Mucosa of rectum (tissue), 2 donors: ENCODE results near the gene ARHGAP10.

ENCODE experiments used
- H3K27ac ChIP-seq, 2 donors: one replicate each; pipeline ENCODE4 v1.7.0; 2013; ENCODE audit warnings: inconsistent platforms in 2 of 2, low read depth in 2 of 2, low read length in 2 of 2
- H3K27me3 ChIP-seq, 2 donors: one replicate each; pipeline ENCODE4 v1.7.0; 2013; ENCODE audit warnings: low read length in 2 of 2; ENCODE audit not compliant: control insufficient read depth in 2 of 2, insufficient read depth in 2 of 2
- H3K36me3 ChIP-seq, 2 donors: one replicate each; pipeline ENCODE4 v1.7.0; 2013; ENCODE audit warnings: low read length in 2 of 2; ENCODE audit not compliant: control insufficient read depth in 2 of 2, insufficient read depth in 2 of 2
- H3K4me1 ChIP-seq, 2 donors: one replicate each; pipeline ENCODE4 v1.7.0; 2013; ENCODE audit warnings: low read length in 2 of 2, mild to moderate bottlenecking in 1 of 2; ENCODE audit not compliant: control insufficient read depth in 2 of 2, insufficient read depth in 2 of 2
- H3K4me3 ChIP-seq, 2 donors: one replicate each; pipeline ENCODE4 v1.7.0; 2013; ENCODE audit warnings: low read length in 2 of 2
- H3K9ac ChIP-seq, 2 donors: one replicate each; pipeline ENCODE4 v1.7.0; 2013; ENCODE audit warnings: low read length in 2 of 2, low read depth in 1 of 2, mild to moderate bottlenecking in 1 of 2
- H3K9me3 ChIP-seq, 2 donors: one replicate each; pipeline ENCODE4 v1.7.0; 2013; ENCODE audit warnings: low read length in 2 of 2; ENCODE audit not compliant: control insufficient read depth in 2 of 2
- donor health status: healthy.
- donor health status: Normal muscosa, but diverticular disease.

Gene ARHGAP10

GRCh38 chr4:148004228-148004857, 272.5 kb downstream of the ARHGAP10 start:
- Histone ChIP-seq H3K4me1 (no peaks in the 10 kb centered on the region), H3K9ac (no peak overlapping the region), H3K4me3 (no peak overlapping the region), H3K36me3 (no peaks in the 10 kb centered on the region), H3K27ac (no peak overlapping the region), H3K27me3 (no peaks in the 10 kb centered on the region), H3K9me3 (no peaks in the 10 kb centered on the region)

DNA sequence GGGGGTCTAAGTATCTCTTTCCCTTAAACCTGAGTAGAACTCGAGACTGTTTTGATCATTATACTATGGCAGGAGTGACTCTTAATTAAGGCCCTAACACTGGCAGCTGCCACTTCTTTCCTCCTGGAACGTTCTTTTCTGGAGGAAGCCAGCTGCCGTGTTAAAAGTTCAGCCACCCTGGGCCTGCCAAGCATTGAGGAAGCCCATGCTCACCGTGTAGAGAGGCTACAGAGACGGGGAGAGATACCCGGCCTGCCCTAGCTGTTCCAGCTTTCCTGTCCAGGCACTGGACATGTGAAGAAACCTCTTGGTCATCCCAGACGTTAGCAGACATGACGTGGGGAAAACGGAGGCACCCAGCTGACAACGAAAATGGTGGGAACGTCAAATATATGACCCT, 274.1 kb downstream of the ARHGAP10 start:
- no peak overlapping the region for H3K4me3 ChIP-seq
- no peak overlapping the region for H3K9ac ChIP-seq
- H3K27ac ChIP-seq: no peak overlapping the region
- no peaks in the 10 kb centered on the region for H3K4me1 ChIP-seq
- H3K9me3 ChIP-seq: no peaks in the 10 kb centered on the region
- H3K27me3 ChIP-seq: no peaks in the 10 kb centered on the region
- no peaks in the 10 kb centered on the region for H3K36me3 ChIP-seq

GRCh38 chr4:148007314-148007760, 275.4 kb downstream of the ARHGAP10 start:
- no peaks in the 10 kb centered on the region for H3K27me3 ChIP-seq
- H3K4me1 ChIP-seq: no peaks in the 10 kb centered on the region
- no peak overlapping the region for H3K4me3 ChIP-seq
- no peaks in the 10 kb centered on the region for H3K9me3 ChIP-seq
- no peak overlapping the region for H3K27ac ChIP-seq
- H3K36me3 ChIP-seq: no peaks in the 10 kb centered on the region
- H3K9ac ChIP-seq: no peak overlapping the region

GRCh38 chr4:148007792-148008191, 275.9 kb downstream of the ARHGAP10 start:
- no peak overlapping the region for H3K9ac ChIP-seq
- no peak overlapping the region for H3K4me3 ChIP-seq
- no peaks in the 10 kb centered on the region for H3K4me1 ChIP-seq
- no peaks in the 10 kb centered on the region for H3K36me3 ChIP-seq
- no peak overlapping the region for H3K27ac ChIP-seq
- no peaks in the 10 kb centered on the region for H3K9me3 ChIP-seq
- H3K27me3 ChIP-seq: no peaks in the 10 kb centered on the region

GRCh38 chr4:148015058-148015457, 283.2 kb downstream of the ARHGAP10 start:
- Histone ChIP-seq H3K4me3 (no peak overlapping the region), H3K9me3 (no peaks in the 10 kb centered on the region), H3K27me3 (no peaks in the 10 kb centered on the region), H3K9ac (no peak overlapping the region), H3K27ac (no peak overlapping the region), H3K36me3 (no peaks in the 10 kb centered on the region), H3K4me1 (no peaks in the 10 kb centered on the region)

- H3K27ac ChIP-seq: no peak overlapping the region
- H3K27me3 ChIP-seq: no peaks in the 10 kb centered on the region
- no peak overlapping the region for H3K4me3 ChIP-seq
- no peak overlapping the region for H3K9ac ChIP-seq
- no peaks in the 10 kb centered on the region for H3K4me1 ChIP-seq
- H3K9me3 ChIP-seq: no peaks in the 10 kb centered on the region
- H3K36me3 ChIP-seq: no peaks in the 10 kb centered on the region
Observed at GRCh38 chr4:148015468-148015867, 283.6 kb downstream of the ARHGAP10 start.

DNA sequence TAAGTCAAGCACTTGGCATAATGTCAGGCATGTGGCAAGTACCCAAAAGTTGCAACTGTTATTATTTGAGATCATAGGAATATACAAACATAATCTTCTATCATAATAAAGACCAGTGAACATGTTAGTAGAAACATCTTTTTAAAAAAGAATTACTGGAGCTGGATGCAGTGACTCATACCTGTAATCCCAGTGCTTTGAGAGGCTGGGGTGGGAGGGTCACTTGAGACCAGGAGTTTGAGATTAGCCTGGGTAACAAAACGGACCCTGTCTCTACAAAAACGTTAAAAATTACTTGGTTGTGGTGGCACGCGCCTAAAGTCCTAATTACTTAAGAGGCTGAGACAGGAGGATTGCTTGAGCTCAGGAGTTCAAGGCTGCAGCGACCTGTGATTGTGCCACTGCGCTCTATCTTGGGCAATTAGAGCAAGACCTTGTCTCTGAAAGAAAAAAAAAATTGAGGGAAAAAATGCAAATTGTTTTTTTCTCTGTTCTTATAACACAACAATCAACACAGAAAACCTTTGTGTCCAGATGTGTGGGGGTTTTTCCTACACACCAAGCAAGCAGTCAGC, 284.3 kb downstream of the ARHGAP10 start:
- Histone ChIP-seq H3K27ac (no peak overlapping the region), H3K9me3 (no peaks in the 10 kb centered on the region), H3K4me3 (no peak overlapping the region)

DNA sequence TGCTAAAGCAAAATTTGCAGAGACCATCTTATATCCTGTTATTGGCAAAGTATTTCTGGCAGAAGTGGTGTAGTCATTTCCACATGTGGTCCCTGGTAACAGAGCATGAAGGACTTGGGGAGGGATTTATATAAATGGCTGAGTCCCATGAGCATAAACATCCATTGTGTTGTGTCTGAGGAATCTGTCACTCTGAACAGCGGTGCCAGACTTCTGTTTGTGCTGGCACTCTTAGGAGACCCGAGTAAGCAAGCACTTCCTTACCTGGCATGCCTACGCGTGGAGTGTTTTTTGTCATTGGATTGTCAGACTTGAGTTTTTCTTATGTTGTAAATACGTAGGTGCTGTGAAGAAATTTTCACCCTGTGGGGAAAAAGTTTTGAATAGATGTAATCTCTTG, 285.9 kb downstream of the ARHGAP10 start:
- Histone ChIP-seq H3K9ac (no peak overlapping the region), H3K36me3 (no peaks in the 10 kb centered on the region), H3K4me1 (no peaks in the 10 kb centered on the region), H3K9me3 (no peaks in the 10 kb centered on the region), H3K4me3 (no peak overlapping the region), H3K27ac (no peak overlapping the region), H3K27me3 (no peaks in the 10 kb centered on the region)

More for the DNA sequence above, 284.3 kb downstream of the ARHGAP10 start:
- H3K4me1 ChIP-seq: no peaks in the 10 kb centered on the region
- H3K27me3 ChIP-seq: no peaks in the 10 kb centered on the region
- no peak overlapping the region for H3K9ac ChIP-seq
- no peaks in the 10 kb centered on the region for H3K36me3 ChIP-seq

GRCh38 chr4:148021686-148022085, 289.8 kb downstream of the ARHGAP10 start:
- Histone ChIP-seq H3K4me3 (no peak overlapping the region), H3K9ac (no peak overlapping the region), H3K4me1 (no peaks in the 10 kb centered on the region)

DNA sequence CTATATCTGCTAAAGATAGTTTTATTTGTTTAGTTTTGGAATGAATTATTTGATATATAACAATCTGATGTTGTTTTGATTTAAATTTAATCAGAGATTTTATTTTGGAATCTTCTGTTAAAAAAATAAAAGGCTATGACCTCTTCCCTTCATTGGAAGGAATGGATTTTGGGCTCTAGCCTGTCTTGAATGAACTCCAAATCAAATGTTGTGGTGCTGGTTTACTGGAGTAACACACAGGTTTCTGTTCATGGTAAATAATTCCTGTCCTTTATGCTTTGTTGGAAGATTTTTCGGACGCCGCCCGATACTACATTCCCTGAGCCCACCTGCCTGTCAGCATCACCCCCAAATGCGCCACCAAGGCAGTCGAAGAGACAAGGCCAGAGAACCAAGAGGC, 291.1 kb downstream of the ARHGAP10 start:
- Histone ChIP-seq H3K27ac (no peak overlapping the region), H3K9me3 (no peaks in the 10 kb centered on the region), H3K36me3 (no peaks in the 10 kb centered on the region), H3K4me3 (no peak overlapping the region), H3K27me3 (no peaks in the 10 kb centered on the region), H3K4me1 (no peaks in the 10 kb centered on the region), H3K9ac (no peak overlapping the region)

More at GRCh38 chr4:148021686-148022085, 289.8 kb downstream of the ARHGAP10 start:
- Histone ChIP-seq H3K9me3 (no peaks in the 10 kb centered on the region), H3K27me3 (no peaks in the 10 kb centered on the region), H3K36me3 (no peaks in the 10 kb centered on the region), H3K27ac (no peak overlapping the region)
